IMR-90 (cell line): Measurements from ENCODE around the gene CAPN10. TPM values are rescaled to one million over a fixed set of nuclear protein-coding genes. Genes with fewer than 3 reads are reported as not detected.

Source experiments
- ATAC-seq: fragments of 200-7000 bp; cut with Tn5 transposase; 2 replicates; pipeline ENCODE4 v1.9.1; 2020; ENCODE audit warnings: low read depth, mild to moderate bottlenecking, moderate library complexity
- BruUV-seq: library from RNA; stranded (reverse); fragments of 400-500 nt; replicated peaks from 2 replicates; lab custom pipeline; 2021; lab: Mats Ljungman, UMichigan
- CTCF ChIA-PET: fragments of 300-600 bp; formaldehyde crosslinking; extraction: SDS; loops from one replicate; lab custom pipeline; 2021; ENCODE audit warnings: antibody characterized with exemption; lab: Yijun Ruan, JAX
- POLR2A ChIA-PET: fragments of 300-600 bp; sonication (Branson Sonifier 250); formaldehyde crosslinking; loops from one replicate; lab custom pipeline; 2022; ENCODE audit warnings: antibody characterized with exemption; ENCODE audit not compliant: unreplicated experiment; lab: Charles Lee
- DNase-seq: peaks from one replicate; pipeline ENCODE4 v3.0.0; 2013
- H2AFZ ChIP-seq: replicated peaks from 2 replicates; pipeline ENCODE3; 2013; ENCODE audit warnings: low read length, mild to moderate bottlenecking; ENCODE audit not compliant: poor library complexity
- H2AK5ac ChIP-seq: 2 replicates; pipeline ENCODE4 v1.6.1; 2013; ENCODE audit warnings: low read depth, low read length, inconsistent platforms
- H2AK9ac ChIP-seq: replicated peaks from 2 replicates; pipeline ENCODE3; 2013; ENCODE audit warnings: mild to moderate bottlenecking, low read depth, low read length, moderate library complexity; ENCODE audit not compliant: poor library complexity
- H2BK120ac ChIP-seq: 2 replicates; pipeline ENCODE4 v1.6.1; 2013; ENCODE audit warnings: low read depth, low read length, inconsistent platforms
- H2BK15ac ChIP-seq: 3 replicates; pipeline ENCODE4 v1.6.1; 2013; ENCODE audit warnings: low read depth, low read length, inconsistent platforms
- H2BK20ac ChIP-seq: 2 replicates; pipeline ENCODE4 v1.6.1; 2013; ENCODE audit warnings: low read depth, mild to moderate bottlenecking, inconsistent platforms, low read length, moderate library complexity
- H2BK5ac ChIP-seq: 2 replicates; pipeline ENCODE4 v1.6.1; 2013; ENCODE audit warnings: mild to moderate bottlenecking, low read depth, low read length, inconsistent platforms; ENCODE audit not compliant: poor library complexity, severe bottlenecking
- H3K14ac ChIP-seq: replicated peaks from 2 replicates; pipeline ENCODE4 v1.6.1; 2013; ENCODE audit warnings: low read depth, low read length, inconsistent platforms
- H3K18ac ChIP-seq: 2 replicates; pipeline ENCODE4 v1.6.1; 2013; ENCODE audit warnings: low read depth, low read length, control low read depth
- H3K23ac ChIP-seq: 2 replicates; pipeline ENCODE4 v1.6.1; 2013; ENCODE audit warnings: low read depth, low read length, inconsistent platforms
- H3K27ac ChIP-seq: 2 replicates; pipeline ENCODE4 v1.5.1; 2013; ENCODE audit warnings: mild to moderate bottlenecking, control low read depth, low read length; ENCODE audit not compliant: insufficient read depth
- H3K27me3 ChIP-seq: 2 replicates; pipeline ENCODE4 v1.6.1; 2013; ENCODE audit warnings: low read length; ENCODE audit not compliant: control insufficient read depth, insufficient read depth
- H3K36me3 ChIP-seq: 2 replicates; pipeline ENCODE4 v1.6.1; 2013; ENCODE audit warnings: low read length, mixed read lengths; ENCODE audit not compliant: control insufficient read depth, insufficient read depth
- H3K4ac ChIP-seq: 2 replicates; pipeline ENCODE4 v1.6.1; 2013; ENCODE audit warnings: low read depth, low read length, inconsistent platforms
- H3K4me1 ChIP-seq: 2 replicates; pipeline ENCODE4 v1.6.1; 2013; ENCODE audit warnings: low read length, mixed read lengths; ENCODE audit not compliant: control insufficient read depth, insufficient read depth
- H3K4me2 ChIP-seq: 2 replicates; pipeline ENCODE4 v1.6.1; 2013; ENCODE audit warnings: low read depth, mild to moderate bottlenecking, control low read depth, low read length, moderate library complexity
- H3K4me3 ChIP-seq: 2 replicates; pipeline ENCODE4 v1.5.1; 2013; ENCODE audit warnings: low read depth, mild to moderate bottlenecking, control low read depth, low read length, moderate library complexity; ENCODE audit not compliant: insufficient read depth
- H3K56ac ChIP-seq: 2 replicates; pipeline ENCODE4 v1.6.1; 2013; ENCODE audit warnings: low read length, inconsistent platforms; ENCODE audit not compliant: insufficient read depth; ENCODE audit errors: extremely low read depth
- H3K79me1 ChIP-seq, 2 experiments: 2 replicates each; pipeline ENCODE4 v1.6.1; 2013; ENCODE audit warnings: low read length in 2 of 2, inconsistent platforms in 1 of 2, low read depth in 1 of 2
- H3K9ac ChIP-seq: 2 replicates; pipeline ENCODE4 v1.6.1; 2013; ENCODE audit warnings: low read depth, low read length, control low read depth
- H3K9me1 ChIP-seq: 2 replicates; pipeline ENCODE4 v1.6.1; 2013; ENCODE audit warnings: low read length, inconsistent platforms; ENCODE audit not compliant: insufficient read depth
- H3K9me3 ChIP-seq: 2 replicates; pipeline ENCODE4 v1.6.1; 2013; ENCODE audit warnings: low read length; ENCODE audit not compliant: control insufficient read depth, insufficient read depth
- H4K20me1 ChIP-seq: 2 replicates; pipeline ENCODE4 v1.6.1; 2013; ENCODE audit warnings: low read length, inconsistent platforms; ENCODE audit not compliant: insufficient read depth
- H4K5ac ChIP-seq: 2 replicates; pipeline ENCODE4 v1.6.1; 2013; ENCODE audit warnings: mild to moderate bottlenecking, low read depth, low read length, control low read depth
- H4K8ac ChIP-seq, 2 experiments: 2 replicates each; pipeline ENCODE4 v1.6.1; 2013; ENCODE audit warnings: low read depth in 2 of 2, low read length in 2 of 2, control low read depth in 1 of 2, inconsistent platforms in 1 of 2
- H4K91ac ChIP-seq: 2 replicates; pipeline ENCODE4 v1.6.1; 2013; ENCODE audit warnings: low read depth, low read length, inconsistent platforms; ENCODE audit not compliant: insufficient read depth
- BHLHE40 ChIP-seq: fragments of 150-350 bp; IDR thresholded peaks from 2 replicates; pipeline ENCODE4 v1.6.1; 2016; ENCODE audit warnings: mild to moderate bottlenecking, low read depth, low read length
- CEBPB ChIP-seq: IDR thresholded peaks from 2 replicates; pipeline ENCODE4 v1.6.1; 2012; ENCODE audit warnings: low read depth, low read length, improper control_type of control experiment
- CHD1 ChIP-seq: IDR thresholded peaks from 2 replicates; pipeline ENCODE4 v1.6.1; 2012; ENCODE audit warnings: low read depth, low read length, improper control_type of control experiment
- CTCF ChIP-seq: conservative IDR thresholded peaks from 2 replicates; pipeline ENCODE4 v1.5.1; 2012; ENCODE audit warnings: mild to moderate bottlenecking, low read depth, low read length, improper control_type of control experiment
- ELK1 ChIP-seq: fragments of 150-350 bp; IDR thresholded peaks from 2 replicates; pipeline ENCODE4 v1.6.1; 2016; ENCODE audit warnings: low read depth, mild to moderate bottlenecking, low read length, moderate library complexity, borderline replicate concordance
- FOS ChIP-seq: fragments of 150-350 bp; IDR thresholded peaks from 2 replicates; pipeline ENCODE4 v1.6.1; 2016; ENCODE audit warnings: low read depth, low read length
- MAFK ChIP-seq: IDR thresholded peaks from 2 replicates; pipeline ENCODE4 v1.6.1; 2012; ENCODE audit warnings: low read depth, low read length, improper control_type of control experiment
- MAZ ChIP-seq: IDR thresholded peaks from 2 replicates; pipeline ENCODE4 v1.6.1; 2012; ENCODE audit warnings: low read depth, mild to moderate bottlenecking, low read length, improper control_type of control experiment, moderate library complexity, borderline replicate concordance
- MXI1 ChIP-seq: IDR thresholded peaks from 2 replicates; pipeline ENCODE4 v1.6.1; 2012; ENCODE audit warnings: low read depth, mild to moderate bottlenecking, low read length, moderate library complexity, borderline replicate concordance
- NFE2L2 ChIP-seq: fragments of 150-350 bp; IDR thresholded peaks from 2 replicates; pipeline ENCODE4 v1.6.1; 2016; ENCODE audit warnings: low read depth, mild to moderate bottlenecking, low read length
- POLR2A ChIP-seq: IDR thresholded peaks from 2 replicates; pipeline ENCODE4 v1.6.1; 2012; ENCODE audit warnings: mild to moderate bottlenecking, low read depth, low read length
- RAD21 ChIP-seq: IDR thresholded peaks from 2 replicates; pipeline ENCODE4 v1.6.1; 2012; ENCODE audit warnings: low read length, improper control_type of control experiment
- RCOR1 ChIP-seq: IDR thresholded peaks from 2 replicates; pipeline ENCODE4 v1.6.1; 2012; ENCODE audit warnings: mild to moderate bottlenecking, low read length, improper control_type of control experiment; ENCODE audit not compliant: insufficient replicate concordance
- RFX5 ChIP-seq: IDR thresholded peaks from 2 replicates; pipeline ENCODE4 v1.8.0; 2012; ENCODE audit warnings: low read depth, mild to moderate bottlenecking, low read length, moderate library complexity
- SMC3 ChIP-seq: fragments of 150-350 bp; IDR thresholded peaks from 2 replicates; pipeline ENCODE4 v1.6.1; 2016; ENCODE audit warnings: low read depth, mild to moderate bottlenecking, antibody characterized with exemption, low read length, moderate library complexity
- USF2 ChIP-seq: fragments of 150-350 bp; IDR thresholded peaks from 2 replicates; pipeline ENCODE4 v1.6.1; 2017; ENCODE audit warnings: mild to moderate bottlenecking, antibody characterized with exemption, low read length, low read depth
- WGBS, 2 experiments: methylation state at CpG; one replicate each; pipeline versions ENCODE4 v1.1.5 to v1.1.7; 2013; ENCODE audit warnings: missing lambda C conversion rate in 2 of 2; ENCODE audit not compliant: insufficient read length in 1 of 2; ENCODE audit errors: extremely low coverage in 2 of 2; 5-methylcytosine and 5-hydroxymethylcytosine counted together
- dilution Hi-C: fragments of 300-500 bp; cut with HindIII; formaldehyde crosslinking; loops from one replicate; pipeline ENCODE4 v1.14.3; 2018; ENCODE audit warnings: low sequenced_read_pairs; ENCODE audit not compliant: unreplicated experiment
- in situ Hi-C: fragments of 300-500 bp; cut with MboI; formaldehyde crosslinking; loops from 3 replicates; pipeline ENCODE4 v1.14.3; 2019; ENCODE audit warnings: low sequenced_read_pairs, inconsistent platforms, mixed read lengths
- intact Hi-C: fragments of 100-400 bp; cut with micrococcal nuclease; formaldehyde crosslinking; loops from 2 replicates; pipeline ENCODE4 v1.10.0; 2022
- polyA plus RNA-seq, 3 experiments: library from polyadenylated mRNA; depleted of rRNA; stranded (reverse); fragments of >200 nt; gene quantifications; 2 replicates each; pipeline ENCODE4 v1.2.3, GENCODE V29; 2012; ENCODE audit warnings: low replicate concordance in 1 of 3
- total RNA-seq: library from RNA; depleted of rRNA; stranded (reverse); fragments of >200 nt; gene quantifications from 2 replicates; pipeline ENCODE4 v1.2.3, GENCODE V29; 2012

CAPN10 gene
- total and polyA plus RNA-seq, 2 of the 4 experiments (the other 2 are of a cell fraction), result 6.3 to 20.9 TPM

- peaks cover 53% of the 10 kb centered on the region for H3K27me3 ChIP-seq
- H2AK9ac ChIP-seq, result no peak overlapping the region
- H3K79me1 ChIP-seq, result no peaks in the 10 kb centered on the region
- in situ Hi-C loops, result no loop called here
- no TSS peak for BruUV-seq
- no peaks in the 10 kb centered on the region for H4K20me1 ChIP-seq
- H2AFZ ChIP-seq, result no peak overlapping the region
- no peak overlapping the region for H3K4me3 ChIP-seq
- no peak overlapping the region for H2BK5ac ChIP-seq
- no peaks in the 10 kb centered on the region for H3K9me3 ChIP-seq
- H3K56ac ChIP-seq, result no peak overlapping the region
- no peak overlapping the region for H3K27ac ChIP-seq
- H3K23ac ChIP-seq, result no peak overlapping the region
- no peak overlapping the region for H4K5ac ChIP-seq
- TF ChIP-seq MAZ (no peak), USF2 (no peak), RFX5 (no peak), CHD1 (no peak), CEBPB (no peak), RAD21 (no peak), RCOR1 (no peak), MXI1 (no peak), CTCF (no peak), MAFK (no peak), BHLHE40 (no peak), FOS (no peak), ELK1 (no peak), POLR2A (no peak), SMC3 (no peak), NFE2L2 (no peak)
- no peaks in the 10 kb centered on the region for H3K9me1 ChIP-seq
- intact Hi-C loops, result no loop called here
- H3K9ac ChIP-seq, result no peak overlapping the region
- H2AK5ac ChIP-seq, result no peak overlapping the region
- ChIA-PET POLR2A (no interaction called here), CTCF (no interaction called here)
- DNase-seq (no peak), ATAC-seq (no peak)
- H3K4me1 ChIP-seq, result no peaks in the 10 kb centered on the region
- H3K4me2 ChIP-seq, result no peak overlapping the region
- H4K8ac ChIP-seq, result no peak overlapping the region
- WGBS, 2 experiments, result 76% methylated on average over 10 of the region's 15 CpGs; no CpG with 5 or more reads in 1 of the 2 experiments
- H4K91ac ChIP-seq, result no peak overlapping the region
- dilution Hi-C loops, result no loop called here
- H3K14ac ChIP-seq, result no peak overlapping the region
- no peak overlapping the region for H3K18ac ChIP-seq
- H2BK20ac ChIP-seq, result no peak overlapping the region
- no peak overlapping the region for H2BK15ac ChIP-seq
- H3K4ac ChIP-seq, result no peak overlapping the region
- H2BK120ac ChIP-seq, result no peak overlapping the region
- H3K36me3 ChIP-seq, result no peaks in the 10 kb centered on the region
Measured at GRCh38 chr2:240643811-240644150, 57.2 kb downstream of the CAPN10 start.
